ENCODE results near the gene CD177.

The CD177 gene

GRCh38 chr19:43408043-43408442 is 54.6 kb downstream of the CD177 start:
- no peak for TF ChIP-seq CTCF (IDR thresholded peaks at IDR 0.05; ENCODE audit: borderline replicate concordance, insufficient read depth, low read depth, low read length)
- no peak overlapping the region for H3K4me3 ChIP-seq (ENCODE audit: low read depth, low read length)

DNA sequence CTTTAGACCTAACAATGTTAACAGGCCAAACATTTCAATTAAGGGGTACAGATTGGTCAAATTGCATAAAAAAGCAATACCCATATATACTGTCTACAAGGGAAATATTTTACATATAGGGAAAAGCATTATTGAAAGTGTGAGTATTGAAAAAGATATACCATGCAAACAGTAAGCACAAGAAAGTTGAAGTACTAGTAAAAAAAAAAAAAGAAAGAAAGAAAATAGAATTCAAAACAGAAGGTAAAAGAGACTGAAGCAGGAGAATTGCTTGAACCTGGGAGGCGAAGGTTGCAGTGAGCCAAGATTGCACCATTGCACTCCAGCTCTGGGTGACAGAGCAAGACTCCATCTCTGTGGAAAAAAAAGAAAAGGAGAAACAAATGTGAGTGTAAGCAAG is 55.9 kb downstream of the CD177 start:
- no peak overlapping the region for H3K4me3 ChIP-seq (ENCODE audit: low read depth, low read length)
- TF ChIP-seq CTCF (IDR thresholded peaks at IDR 0.05; ENCODE audit: borderline replicate concordance, insufficient read depth, low read depth, low read length) = no peak

DNA sequence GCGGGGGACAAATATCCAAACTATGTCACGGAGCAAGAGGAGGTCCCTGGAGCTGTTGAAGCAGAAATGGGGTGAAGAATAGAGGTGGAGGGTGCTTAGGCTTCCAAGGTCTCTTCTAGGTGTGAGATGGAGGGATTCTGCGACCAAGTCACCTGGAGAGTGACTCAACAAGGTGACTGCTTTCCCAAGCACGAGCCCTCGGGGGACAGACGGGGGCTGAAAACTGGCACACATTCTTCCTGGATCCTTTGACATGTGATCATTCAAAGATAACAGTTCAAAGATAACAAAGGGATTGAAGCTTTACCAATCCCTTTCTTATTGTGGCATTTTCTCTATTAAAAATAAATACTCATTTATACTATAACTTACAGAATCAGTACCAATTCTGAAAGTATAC is 59.0 kb downstream of the CD177 start:
- no peak overlapping the region for H3K4me3 ChIP-seq (ENCODE audit: low read depth, low read length)
- TF ChIP-seq CTCF (IDR thresholded peaks at IDR 0.05; ENCODE audit: borderline replicate concordance, insufficient read depth, low read depth, low read length) = no peak
